GM21528 (cell line): Measurements from ENCODE around the gene KIF1C.

Experiments used
- ATAC-seq: cut with Tn5 transposase; IDR thresholded peaks from one replicate; pipeline ENCODE4 v1.9.1; 2021; ENCODE audit warnings: mild to moderate bottlenecking, moderate library complexity; ENCODE audit not compliant: unreplicated experiment, low FRiP score

Gene KIF1C

DNA sequence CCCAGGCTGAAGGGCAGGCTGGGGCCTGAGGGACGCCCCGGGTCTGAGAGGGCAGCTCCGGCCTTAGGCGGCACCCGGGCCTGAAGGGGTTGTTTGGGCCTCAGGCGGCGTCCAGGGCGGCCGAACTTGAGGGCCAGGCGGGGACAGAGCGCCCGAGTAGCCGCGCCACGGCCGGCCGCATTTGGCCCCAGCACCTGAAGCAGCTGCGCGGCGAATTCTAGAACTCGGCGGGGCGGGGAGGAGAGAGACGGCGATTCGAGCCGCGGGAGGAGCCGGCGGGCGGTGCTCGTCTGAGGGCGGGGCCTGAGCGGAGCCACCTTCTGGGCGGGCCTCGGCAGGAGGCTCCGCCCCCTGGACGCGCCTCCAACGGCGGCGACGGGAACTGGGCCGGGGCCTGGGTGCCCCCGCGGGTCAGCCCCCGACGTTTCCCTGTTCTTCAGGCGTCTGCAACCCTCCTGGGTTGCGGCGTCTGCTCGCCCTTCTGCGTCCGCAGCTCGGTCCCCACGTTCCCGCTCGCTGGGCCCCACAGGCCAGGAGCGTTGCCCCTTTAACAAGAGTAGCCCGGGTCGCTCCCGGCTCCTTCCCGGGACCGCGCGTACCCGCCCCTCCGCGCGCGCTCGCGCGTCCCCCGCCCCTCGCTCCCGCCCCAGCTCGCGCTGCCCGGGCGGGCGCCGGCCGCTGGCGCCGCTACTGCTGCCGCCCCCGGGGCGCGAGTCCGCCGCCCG is at the start of gene KIF1C, which contains the start of gene INCA1:
Gene KIF1C, plus strand, starts transcription at position 649 of the 725 bp plus-strand sequence. CDS start 2,297 bp downstream, outside the sequence.
Gene INCA1, minus strand, starts transcription at position 221 of the 725 bp plus-strand sequence. CDS start 3,085 bp downstream, outside the sequence.
- ATAC-seq: peak; percentile 89

DNA sequence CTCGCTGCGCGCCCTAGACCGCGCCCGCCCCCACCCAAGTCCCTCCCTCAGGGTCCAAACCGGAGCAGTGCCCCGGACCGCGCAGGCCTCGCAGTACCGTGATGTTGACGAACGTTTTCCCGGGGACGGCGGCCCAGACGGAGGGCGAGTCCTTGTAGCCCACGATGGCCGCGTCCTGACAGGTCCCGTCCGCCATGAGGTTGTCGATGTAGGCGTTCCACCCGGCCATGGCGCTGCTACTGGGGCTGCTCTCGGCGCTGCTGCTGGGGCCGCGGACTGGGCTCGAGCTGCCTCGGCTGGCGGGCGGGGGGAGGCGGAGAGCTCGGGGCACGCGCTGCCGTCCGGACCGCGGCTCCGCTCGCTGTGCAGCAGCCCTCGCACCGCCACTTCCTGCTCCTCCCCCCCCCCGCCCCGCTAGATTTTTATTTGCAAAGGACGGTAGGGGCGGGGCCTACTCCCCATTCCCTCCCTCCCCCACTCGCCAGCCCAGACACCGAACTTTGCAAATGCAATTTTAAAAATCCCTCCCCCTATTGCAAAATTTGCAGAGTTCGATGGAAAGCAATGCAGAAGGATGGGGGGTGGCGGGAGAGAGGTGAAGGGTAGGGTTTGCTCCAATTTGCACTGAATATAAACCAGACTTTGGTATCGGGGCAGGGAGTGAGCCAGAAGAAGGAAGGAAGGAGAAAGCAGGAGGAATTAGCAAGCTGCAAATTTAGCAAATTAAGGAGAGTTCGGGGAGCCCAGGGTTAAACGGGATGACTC is 49.4 kb upstream of the KIF1C start, which contains the start of gene PFN1:
Gene PFN1, minus strand, starts transcription at position 365 of the 765 bp plus-strand sequence. Its CDS starts 136 bp downstream, at position 229.
- ATAC-seq: peak; percentile 16

DNA sequence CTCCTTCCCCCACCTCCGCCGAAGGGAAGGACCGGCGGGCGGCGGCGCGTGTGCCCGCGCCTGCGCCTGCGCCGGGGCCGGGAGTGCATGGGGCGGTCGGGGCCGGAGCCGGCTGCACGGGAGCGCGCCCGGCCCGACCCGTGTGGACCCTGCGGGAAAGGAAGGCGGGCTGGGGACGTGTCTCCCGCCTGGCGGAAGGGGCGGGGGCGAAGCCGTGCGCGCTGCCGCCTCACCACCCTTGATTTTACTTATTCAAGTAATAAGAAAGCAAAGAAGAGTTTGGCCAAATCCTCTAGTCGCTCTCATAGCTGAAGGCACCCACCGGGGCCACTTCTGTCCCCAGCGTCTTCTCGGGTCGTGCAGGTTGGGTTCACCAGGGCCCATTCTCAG is 48.8 kb upstream of the KIF1C start:
- ATAC-seq: peak; percentile 35

DNA sequence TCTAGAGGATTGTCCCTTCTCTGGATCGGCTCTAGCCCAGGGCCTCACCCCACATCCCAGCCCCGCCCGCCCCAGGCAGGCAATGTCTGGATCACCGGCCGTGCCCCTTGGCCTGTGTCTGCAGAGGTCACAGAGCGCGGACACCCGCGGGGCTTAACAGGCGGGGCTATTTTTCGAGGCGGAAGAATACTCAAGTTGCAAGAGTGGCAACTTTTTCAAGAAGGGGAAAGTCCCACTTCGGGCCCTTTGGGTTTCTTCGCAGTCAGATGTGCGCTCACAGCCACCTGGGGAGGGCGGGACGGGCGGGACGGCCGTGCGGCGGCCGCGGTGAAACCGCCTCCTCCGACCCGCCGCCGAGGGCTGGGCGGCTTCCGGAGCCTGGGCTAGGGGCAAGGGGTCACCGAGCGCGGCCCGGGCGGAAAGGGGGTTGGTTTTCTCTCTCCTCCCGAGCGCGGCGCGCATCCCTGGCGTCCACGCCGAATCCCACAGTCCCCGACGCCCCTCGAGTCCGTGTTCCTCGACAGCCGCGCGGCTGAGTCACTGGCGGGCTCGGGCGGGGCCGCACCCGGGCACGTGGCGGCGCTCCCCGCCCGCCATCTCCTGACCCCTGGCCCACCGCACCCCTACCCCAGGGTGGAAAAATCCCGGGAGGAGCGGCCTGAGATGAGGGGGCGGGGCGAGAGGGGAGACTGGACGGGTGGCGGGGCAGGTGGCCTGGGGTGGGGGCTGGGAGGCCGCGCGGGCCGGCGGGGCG is 48.3 kb upstream of the KIF1C start:
- peak; percentile 30 for ATAC-seq

DNA sequence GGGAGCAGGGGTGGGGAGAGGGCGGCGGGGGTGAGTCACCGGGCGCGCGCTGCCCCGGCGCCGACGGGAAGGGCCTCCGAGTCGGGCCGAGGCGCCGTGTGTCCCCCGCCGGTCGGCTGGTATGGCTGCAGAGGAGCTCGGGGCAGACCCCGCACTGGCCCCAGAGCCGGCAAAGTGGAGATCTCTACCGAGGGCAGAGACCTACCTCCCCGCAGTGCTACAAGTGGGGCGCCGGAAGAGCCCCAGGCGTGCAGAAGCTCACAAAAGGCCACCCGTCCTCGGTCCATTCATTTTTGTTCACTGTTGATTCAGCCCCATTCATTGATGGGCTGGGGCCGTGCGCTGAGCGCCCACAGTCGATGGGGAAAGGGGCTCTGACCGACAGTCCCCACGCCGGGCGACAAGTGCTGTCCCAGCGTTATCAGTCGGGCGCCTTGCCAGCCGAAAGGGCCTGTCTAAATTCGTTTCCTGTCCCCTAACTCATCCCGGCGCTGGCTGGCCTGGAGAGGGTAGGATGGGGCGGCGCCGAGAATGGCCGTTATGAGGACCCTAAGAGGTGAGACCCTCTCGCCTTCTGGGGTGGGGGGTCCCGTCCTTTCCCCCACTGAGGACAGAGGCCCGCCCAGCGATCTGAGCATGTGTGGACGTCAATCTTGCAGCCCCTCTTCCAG is 47.5 kb upstream of the KIF1C start:
- peak; percentile 1 for ATAC-seq

DNA sequence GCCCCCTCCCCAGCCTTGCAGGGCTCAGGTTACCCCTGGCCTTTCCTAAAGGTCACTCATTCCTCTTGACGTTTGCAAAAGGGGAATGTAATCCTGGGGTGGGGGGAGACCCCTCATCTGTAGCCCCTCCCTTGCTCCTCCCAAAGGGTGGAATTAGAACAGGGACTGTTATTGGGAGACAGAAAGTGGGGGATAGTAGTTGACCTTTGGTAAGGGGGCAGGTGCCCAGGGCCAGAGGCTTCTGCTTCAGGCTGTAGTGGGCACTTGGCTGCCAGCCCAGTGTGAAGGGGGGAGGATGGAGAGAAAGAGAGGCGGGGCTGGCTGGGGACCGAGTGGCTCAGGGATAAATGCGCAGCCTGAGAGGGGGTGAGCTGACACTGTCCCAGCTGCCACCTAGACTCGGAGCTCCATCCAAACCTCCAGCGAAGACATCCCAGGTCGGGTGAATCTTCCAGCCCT is 47.0 kb upstream of the KIF1C start, which contains the start of gene ENO3:
Gene ENO3, plus strand, starts transcription at position 374 of the 459 bp plus-strand sequence. CDS start 711 bp downstream, outside the sequence.
- ATAC-seq: no peak

DNA sequence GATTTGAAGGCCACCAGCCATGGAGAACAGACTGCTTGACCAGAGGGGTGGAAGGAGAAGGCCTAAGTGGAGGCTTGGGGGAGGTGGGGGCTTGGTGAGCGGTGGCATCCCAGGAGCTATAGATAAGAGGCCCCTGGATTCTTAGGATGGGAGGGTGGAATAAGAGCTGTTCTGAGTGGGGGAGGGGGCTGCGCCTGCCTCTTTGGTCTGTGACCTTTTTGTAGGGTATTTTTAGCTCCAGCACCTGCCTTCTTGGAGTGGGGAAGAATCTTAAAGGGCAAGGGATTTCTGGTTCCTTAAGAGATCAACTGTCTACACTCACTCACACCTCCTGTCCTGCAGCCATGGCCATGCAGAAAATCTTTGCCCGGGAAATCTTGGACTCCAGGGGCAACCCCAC is 46.3 kb upstream of the KIF1C start:
- ATAC-seq: no peak

DNA sequence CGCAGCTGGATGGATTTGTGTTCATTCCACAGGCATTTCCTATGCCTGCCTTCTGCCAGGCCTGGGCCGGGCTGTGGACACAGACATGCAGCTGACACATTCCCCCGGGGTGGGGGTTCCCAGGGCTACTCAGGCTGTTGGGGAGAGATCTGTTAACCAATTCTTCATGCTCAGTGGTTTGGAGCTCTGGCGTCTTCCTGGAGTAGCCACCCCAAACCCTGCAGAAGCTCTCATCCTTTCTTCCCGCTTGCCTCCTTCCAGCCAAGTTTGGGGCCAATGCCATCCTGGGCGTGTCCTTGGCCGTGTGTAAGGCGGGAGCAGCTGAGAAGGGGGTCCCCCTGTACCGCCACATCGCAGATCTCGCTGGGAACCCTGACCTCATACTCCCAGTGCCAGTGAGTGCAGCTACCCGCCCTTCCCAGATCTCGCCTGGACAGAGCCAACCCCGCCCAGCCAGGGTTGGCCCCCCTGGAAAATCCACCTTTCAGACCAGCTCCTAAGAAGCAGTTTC is 44.2 kb upstream of the KIF1C start:
- no peak for ATAC-seq

DNA sequence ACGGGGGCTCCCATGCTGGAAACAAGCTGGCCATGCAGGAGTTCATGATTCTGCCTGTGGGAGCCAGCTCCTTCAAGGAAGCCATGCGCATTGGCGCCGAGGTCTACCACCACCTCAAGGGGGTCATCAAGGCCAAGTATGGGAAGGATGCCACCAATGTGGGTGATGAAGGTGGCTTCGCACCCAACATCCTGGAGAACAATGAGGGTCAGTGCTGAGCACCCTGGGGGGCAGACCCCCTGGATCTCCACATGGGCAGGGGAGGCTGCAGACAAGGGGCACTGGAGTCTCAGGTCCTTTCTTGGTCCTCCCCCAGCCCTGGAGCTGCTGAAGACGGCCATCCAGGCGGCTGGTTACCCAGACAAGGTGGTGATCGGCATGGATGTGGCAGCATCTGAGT is 42.7 kb upstream of the KIF1C start:
- no peak for ATAC-seq

DNA sequence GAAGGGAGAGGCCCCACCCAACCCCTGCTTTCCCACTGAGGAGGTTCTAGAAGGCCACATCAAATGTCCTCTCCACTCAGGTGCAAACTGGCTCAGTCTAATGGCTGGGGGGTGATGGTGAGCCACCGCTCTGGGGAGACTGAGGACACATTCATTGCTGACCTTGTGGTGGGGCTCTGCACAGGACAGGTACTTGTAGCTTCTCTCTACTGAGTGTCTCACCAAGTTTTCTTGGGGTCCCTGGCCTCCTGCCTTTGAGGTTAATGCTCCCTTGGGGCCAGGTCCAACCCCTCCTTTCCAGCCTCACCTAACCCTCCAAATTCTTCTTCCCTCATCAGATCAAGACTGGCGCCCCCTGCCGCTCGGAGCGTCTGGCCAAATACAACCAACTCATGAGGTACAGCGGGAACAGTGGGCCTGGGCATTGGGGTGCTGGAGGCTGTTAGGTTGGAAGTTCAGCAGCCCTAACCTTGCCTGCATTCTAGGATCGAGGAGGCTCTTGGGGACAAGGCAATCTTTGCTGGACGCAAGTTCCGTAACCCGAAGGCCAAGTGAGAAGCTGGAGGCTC is 41.2 kb upstream of the KIF1C start:
- ATAC-seq: no peak

DNA sequence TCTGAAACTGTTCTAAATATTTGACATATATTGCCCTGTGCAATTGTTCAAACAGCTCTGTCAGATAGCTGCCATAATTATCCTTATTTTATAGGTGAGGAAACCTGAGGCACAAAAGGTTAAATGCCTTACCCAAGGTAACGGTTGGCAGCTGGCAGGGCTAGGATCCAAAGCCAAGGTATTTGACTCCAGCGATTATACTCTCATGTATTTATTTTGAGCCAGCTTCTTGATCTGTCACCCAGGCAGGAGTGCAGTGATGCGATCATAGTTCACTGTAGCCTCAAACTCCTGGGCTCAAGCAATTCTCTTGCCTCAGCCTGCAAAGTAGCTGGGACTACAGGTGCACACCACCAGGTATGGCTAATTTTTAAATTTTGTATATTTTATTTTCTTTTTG is 39.6 kb upstream of the KIF1C start:
- ATAC-seq: no peak

DNA sequence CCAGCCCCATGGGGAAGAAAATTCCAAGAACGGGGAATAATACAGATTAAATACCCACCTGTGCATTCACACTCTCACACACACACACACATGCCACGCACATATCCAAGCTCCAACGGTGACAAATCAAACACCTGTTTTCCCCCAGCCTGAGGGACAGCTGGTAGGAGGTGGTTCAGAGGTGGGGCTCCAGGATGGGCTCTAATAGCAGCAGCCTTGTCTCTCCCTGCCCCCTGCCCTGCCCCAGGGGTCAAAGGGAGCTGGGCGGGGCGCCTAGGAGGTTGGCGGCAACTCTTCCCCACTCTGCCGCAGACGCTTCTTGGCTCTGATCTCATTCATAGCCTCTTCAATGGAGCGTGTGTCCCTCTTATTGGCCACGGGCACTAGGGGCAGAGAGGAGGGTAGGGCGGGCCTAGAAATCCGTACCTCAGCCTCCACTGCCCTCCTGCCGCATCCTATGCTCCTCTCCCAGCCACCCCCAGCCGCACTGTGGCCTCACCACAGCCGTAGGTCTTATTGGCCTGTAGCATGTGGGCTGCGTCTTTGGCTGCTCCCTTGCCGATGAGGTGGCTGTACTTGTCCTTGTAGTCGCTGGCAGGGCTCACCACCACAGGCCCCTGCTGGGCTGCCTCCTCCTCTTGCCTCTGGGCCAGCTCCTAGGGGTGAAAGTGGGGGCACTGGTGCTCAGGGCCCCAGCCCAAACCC is 38.3 kb upstream of the KIF1C start:
- no peak for ATAC-seq

DNA sequence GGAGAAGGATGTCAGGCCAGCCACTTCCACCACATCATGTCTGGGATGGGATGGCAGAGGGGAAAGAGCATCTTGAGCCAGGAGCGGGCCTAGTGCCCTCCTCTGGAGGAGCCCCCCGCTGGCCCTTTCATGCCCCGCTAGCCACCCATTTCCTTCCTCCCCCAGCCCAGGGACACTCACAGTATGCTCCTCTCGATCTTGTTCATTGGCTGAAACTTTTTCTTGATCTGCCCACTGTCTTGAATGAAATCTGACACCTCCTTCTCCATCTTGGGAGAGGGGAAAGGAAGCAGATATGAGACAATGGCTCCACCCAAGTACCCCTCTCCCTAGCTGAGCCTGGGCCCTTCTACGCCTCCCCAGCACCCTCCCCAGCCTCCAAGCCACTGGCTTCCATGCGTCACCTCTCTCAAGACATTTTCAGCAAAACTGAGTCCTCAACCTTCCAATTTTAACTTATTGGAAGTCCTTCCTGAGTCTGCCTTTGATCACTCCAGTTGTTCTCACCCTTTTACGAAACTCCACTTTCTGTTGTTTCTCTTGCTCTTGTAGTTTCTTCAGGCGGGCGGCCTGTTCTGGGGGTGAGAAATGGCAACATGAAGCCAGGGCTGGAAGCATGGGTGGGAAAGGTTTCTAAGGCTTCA is 37.3 kb upstream of the KIF1C start:
- ATAC-seq: no peak

DNA sequence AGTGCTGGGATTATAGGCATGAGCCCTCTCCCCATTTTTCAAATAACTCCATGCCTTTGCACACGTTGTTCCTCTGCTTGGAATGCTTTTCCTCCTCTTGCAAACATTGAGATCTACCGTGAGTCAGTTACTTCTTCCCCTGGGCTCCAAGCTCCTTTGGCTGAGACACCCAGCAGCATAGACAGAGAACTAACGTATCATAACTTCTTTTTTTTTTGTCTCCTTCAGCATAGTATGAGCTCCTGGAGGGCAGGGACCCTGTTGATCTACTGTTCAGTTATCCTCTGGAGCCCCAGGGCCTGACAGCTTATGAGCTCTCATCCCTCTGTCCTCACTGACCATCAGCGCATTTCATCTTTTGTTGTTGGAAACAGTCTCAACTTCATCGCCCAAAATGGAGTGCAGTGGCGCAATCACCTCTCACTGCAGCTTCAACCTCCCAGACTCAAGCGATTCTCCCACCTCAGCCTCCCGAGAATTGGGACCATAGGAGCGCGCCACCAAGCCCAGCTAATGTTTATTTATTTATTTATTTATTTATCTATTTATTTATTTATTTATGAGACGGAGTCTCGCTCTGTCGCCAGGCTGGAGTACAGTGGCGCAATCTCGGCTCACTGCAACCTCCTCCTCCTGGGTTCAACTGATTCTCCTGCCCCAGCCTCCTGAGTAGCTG is 32.3 kb upstream of the KIF1C start:
- ATAC-seq: no peak

DNA sequence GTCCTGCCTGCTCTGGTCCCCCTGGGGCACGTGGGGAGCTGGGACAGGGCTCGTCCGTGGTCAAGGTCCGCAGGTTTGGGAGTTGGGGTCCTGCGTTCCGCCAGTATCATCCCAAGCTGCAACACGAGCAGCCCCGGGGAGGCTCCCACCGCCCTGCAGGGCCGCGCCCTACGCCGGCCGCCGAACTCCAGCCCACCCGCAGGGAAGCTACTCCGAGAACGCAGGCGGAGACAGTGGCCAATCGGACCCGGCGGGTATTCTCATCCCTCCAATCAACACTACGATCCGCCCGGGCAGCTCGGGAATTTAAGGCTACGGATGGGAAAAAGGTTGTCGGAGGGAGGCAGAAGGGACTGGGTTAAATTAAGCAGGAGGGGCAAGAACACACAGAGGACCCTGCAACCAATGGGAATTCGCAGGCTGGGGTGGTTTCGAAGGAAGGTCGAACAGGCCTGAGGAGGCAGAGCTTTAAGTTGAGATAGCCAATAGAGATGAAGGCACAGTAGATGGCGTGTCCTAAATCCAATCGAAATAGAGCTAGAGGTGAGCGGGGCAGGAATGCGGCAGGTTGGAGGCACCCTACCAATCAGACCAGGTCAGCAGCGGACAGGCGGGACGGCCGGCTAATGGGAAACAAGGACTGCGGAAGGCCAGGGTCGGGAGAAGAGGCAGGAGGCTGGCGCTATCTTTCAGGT is 30.8 kb upstream of the KIF1C start:
- ATAC-seq: peak; percentile 77

DNA sequence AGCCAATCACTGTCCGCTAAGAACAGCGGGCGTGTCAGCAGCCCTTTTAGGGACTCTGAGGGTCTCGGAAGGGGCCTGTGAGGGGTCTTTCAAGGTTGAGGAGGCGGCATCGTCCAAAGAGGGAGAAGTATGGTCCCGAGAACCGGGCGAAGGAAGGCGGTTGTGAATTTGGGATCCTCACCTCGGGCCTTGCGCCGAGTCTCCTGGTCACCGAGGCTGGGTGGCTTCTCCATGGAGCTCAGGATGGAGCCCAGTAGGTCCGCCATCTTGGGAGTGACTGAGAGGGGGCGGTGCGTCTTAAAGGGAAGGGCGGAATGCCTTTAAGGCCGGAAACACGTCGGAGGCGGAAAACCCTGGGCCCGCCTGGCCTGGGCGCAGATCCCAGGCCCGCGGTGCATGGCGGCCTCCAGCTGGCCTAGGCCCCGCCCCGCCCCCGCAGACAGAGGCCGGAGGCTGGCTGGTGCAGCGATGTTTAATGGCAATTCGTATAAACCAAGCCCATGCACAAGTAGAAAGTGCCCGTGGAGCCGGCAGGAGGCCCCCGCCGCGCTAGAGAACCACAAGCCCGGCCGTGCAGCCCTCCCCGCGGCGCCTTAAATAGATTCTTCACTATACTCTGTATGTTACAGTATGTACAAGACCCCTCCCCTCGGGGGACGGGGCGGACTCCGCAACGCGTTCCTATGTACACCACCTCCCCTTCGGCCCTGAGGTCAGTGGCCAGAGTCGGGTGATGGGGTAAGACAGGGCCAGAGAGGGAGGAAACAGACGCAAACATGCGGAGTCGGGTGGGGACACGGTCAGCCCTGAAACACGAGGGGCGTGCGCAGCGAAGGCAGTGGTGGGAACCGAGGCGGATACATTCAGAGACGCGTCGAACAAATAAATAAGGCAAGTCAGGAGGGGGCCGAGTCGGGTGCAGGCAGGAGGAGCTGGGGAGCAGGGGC is 29.9 kb upstream of the KIF1C start, which contains the start of gene SPAG7:
Gene SPAG7, minus strand, starts transcription at position 279 of the 947 bp plus-strand sequence. Its CDS starts 13 bp downstream, at position 266.
- peak; percentile 66 for ATAC-seq
